Lung microvascular endothelial cell (primary cell): ENCODE measurements around the gene ACBD6. TPM values are rescaled to one million over a fixed set of nuclear protein-coding genes. Genes with fewer than 3 reads are reported as not detected.
"Not testable (repeated sequence)": the region's sequence is repeated elsewhere in the genome, so short reads cannot be mapped to it uniquely, and the experiment has no call there.

Experiments
- DNase-seq, 2 donors: peaks; one replicate each; pipeline versions ENCODE4 v3.0.0 to v3.0.0-alpha.2; 2010; ENCODE audit warnings: low read depth in 2 of 2
- total RNA-seq: library from RNA; depleted of rRNA; stranded (reverse); fragments of >200 nt; gene quantifications from 2 replicates; pipeline ENCODE4 v1.2.1, GENCODE V29; 2014

Gene ACBD6, protein sequence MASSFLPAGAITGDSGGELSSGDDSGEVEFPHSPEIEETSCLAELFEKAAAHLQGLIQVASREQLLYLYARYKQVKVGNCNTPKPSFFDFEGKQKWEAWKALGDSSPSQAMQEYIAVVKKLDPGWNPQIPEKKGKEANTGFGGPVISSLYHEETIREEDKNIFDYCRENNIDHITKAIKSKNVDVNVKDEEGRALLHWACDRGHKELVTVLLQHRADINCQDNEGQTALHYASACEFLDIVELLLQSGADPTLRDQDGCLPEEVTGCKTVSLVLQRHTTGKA
- 46.2 and 47.9 TPM in 2 replicates for total RNA-seq

DNA sequence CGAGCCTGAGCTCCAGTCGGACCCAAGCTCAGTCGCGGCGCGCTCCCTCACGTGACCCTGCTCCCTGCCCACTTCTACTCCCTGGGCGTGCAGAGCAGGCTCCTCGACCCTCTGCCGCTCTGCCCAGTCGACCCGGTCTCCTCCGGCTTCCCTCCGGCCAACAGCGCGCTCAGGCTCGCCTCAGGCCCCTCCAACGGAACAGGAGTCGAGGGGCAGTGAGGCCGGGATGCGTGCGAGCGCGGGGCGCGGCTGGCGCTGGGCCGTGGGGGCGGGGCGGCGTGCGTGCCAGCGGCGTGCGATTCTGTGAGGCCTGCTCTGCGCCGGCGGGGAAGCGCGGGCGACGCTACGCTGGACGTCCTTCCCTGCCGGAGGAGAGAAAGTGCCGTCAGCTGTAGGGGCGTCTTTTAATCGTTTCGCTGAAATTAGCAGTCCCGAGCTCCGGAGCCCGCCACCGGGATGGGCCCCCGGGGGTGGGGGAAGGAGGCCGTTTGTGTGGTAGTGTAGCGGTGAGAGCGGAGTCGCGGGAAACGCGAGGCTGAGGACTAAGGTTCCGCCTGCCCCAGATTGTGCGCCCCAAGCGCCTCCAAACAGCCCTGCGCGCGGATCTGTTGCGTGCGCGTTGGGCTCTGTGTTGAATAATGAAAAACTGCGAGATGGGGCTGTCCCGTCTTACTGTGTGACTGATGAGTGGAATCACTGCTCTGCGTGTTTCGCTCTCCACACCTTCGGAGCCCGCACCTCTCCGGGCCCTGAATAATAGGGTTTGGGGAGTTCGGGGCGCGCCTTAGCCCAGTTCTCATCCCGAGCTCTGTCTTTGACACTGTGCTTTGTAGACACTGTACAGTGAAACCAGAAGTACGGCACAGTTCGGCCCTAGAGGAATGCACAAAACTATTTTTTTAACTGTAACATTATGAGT is at the start of gene ACBD6:
Gene ACBD6, minus strand, starts transcription at position 217 of the 919 bp plus-strand sequence. CDS start 311 bp downstream, outside the sequence.
- DNase-seq, result peak; percentile 90 to 91

DNA sequence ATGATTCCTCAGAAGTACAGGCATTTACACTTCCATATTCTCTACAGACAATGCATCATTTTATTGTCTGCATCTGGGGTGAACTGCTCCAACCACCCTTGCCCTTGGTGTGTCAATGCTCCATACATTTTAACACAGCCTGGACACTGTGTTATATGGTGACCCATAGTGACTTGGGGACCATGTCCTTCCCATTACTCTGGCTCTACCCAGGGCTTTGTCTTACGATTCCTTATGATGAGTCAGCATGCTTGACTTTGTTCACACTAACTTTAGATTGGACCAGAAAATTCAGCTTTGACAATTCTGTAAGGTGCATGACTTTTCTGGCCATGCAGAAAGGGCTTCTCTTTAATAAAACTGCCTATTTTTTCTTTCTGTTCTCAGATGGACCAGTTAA is 49.6 kb upstream of the ACBD6 start:
- no peak for DNase-seq

GRCh38 chr1:180550241-180550640 is 47.9 kb upstream of the ACBD6 start:
- no peak for DNase-seq

- not testable (repeated sequence) for DNase-seq
Measured at GRCh38 chr1:180549770-180550169, 47.4 kb upstream of the ACBD6 start.

DNA sequence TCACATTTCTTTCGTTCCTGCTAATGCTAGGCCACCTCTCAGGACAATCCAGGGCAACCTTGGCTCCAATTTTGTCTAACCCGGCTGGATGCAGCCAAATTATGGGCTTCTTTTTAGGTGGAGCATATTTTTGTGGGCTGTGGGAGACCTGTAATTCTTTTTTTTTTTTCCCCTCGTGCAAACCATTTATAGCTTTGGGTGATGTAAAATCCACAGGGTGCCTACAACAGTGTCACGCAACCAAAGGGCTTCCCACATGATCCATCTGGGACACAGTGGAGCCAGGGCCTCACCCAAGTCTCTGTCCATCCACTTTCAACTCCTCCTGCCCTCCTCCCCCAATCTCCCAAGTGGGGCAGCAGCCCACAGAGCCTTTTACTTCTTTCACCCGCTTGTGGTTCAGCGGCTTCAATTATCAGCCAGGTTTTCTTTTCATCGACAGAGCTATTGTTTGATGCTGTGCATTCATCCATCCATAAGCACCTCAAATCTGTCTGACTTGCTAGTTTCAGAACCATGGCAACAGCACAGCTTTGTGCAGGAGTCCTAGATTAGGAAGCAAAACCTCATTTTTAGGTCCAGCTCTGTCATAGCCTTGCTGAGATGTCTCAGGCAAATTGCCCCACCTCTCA is 46.4 kb upstream of the ACBD6 start:
- DNase-seq, result no peak

DNA sequence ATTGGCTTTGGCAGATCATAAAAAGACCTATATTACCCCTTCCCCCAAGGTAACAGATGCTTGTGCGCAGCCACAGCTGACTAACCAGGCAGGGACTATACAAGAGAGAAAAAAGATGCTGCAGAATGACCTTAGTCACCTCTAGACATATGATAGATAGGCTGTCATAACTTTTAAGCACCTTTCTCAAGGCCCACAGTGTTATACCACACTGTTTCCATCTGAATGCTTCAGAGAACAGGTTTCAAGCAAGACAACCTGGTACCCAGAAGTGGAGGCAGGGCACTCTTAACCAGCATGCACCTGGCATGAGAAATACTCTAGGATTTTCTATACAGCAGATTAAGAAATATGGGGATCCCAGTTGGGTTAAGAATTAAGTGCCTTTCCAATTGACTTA is 43.6 kb upstream of the ACBD6 start:
- DNase-seq, result no peak

DNA sequence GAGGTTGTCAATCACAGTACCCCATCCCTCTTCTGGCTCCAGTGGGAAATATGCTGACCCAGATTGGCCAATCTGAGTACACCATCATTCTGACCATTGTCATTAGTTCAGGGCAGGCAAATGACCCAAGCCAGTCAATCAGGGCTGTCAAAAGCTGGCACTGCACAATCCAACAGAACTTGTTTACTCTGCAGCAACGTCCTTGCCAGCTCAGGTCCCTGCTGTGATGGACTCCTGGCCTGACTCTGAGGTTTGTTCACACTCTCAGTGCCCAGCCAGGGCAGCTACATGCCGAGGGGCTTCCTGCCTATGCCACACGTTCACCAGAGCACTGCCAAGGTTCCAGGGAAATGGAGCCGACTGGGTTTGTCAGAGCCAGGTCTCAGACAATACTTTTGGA is 41.7 kb upstream of the ACBD6 start:
- DNase-seq, result no peak

DNA sequence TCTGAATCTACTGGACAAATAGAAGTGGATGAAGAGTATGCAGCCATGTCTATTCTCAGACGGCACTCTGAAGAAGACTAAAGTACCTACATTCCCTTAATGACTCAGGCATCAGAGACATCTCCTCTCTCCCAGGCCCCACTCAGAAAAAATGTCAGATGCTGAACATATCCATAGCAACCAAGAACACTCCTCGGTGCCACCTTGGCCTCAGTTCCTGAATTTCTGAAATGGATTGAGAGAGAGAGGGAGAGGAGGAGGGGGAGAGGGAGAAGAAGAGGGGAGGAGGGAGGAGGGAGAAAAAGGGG is 40.4 kb upstream of the ACBD6 start:
- DNase-seq, result no peak

DNA sequence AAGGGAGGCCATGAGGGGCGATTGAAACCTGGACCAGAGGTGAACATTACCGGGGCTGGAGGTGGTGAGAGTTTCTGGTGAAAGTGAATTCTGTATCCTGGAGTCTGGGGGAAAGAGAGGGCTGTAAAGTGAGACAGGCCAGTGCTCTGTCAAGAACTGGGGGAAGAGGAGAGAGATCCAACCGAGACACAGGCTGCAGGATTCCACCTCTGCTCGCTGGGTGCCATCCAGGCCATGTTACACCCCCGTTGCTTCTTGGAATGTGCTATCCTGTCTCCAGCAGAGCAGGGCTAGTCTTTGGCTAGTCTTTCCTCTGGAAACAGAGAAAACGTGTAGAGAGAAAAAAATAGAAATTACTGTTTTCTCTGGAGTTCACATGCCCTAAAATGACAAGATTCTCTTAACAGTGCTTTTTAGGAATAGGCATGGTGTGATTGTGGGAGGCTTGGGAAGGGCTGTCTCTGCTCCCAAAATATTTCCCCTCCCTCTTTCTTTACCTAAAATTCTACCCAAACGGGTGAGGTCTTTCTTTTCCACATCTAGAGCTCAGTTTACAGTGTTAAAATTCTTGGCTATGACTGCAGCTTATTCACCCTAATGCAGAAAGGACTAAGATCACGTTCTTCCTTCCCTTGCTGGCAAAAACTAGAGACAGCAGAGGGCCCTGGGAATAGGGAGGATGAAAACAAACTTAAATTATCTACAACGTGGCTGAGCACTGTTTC is 39.9 kb upstream of the ACBD6 start:
- no peak for DNase-seq

GRCh38 chr1:180540697-180541594 is 38.6 kb upstream of the ACBD6 start:
- DNase-seq, result no peak

GRCh38 chr1:180539136-180539535 is 36.8 kb upstream of the ACBD6 start:
- DNase-seq, result no peak

- no peak for DNase-seq
Measured at GRCh38 chr1:180536821-180537372, 34.5 kb upstream of the ACBD6 start.

- no peak for DNase-seq
Measured at GRCh38 chr1:180535418-180535999, 33.1 kb upstream of the ACBD6 start.

DNA sequence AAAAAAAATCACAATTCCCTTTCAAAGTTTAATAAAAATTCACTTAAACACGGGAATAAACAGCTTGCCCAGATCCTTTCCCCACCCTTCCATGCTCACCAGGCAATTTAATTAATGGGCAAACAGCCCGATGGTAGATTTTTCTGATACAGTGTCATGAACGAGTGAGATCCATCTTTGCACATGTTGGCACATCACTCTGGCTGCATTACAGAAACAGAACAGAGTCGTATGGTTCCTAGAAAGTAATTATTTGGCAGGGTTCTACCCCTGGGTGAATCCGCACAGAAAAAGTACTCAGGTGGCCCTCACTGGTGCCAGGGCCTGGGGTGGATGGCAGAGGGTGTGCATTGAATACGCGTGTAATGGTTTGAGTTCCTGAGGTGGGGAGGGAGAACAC is 31.8 kb upstream of the ACBD6 start:
- no peak for DNase-seq

GRCh38 chr1:180533266-180533987 is 31.1 kb upstream of the ACBD6 start:
- DNase-seq, result peak; percentile 65 to 79

GRCh38 chr1:180532854-180533253 is 30.5 kb upstream of the ACBD6 start:
- DNase-seq, result no peak

DNA sequence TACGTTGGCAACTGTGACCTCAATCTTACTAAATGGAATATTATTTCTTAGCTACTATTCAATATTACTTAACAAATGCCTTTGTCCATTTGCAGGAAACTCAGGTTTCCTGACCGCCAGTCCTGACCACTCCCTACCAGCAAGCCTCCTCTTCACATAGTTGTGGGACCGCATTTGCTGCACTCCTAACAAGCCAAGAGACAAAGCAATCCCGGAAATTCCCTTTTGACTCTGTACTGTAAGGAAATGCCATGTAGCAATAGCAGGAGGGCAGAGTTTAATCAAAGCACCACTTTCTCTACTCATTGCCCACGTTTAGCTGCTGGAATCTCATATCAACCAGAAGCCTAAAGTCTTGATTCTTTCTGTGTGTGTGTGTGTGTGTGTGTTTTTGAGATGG is 28.1 kb upstream of the ACBD6 start:
- DNase-seq, result peak; percentile 79 to 92

DNA sequence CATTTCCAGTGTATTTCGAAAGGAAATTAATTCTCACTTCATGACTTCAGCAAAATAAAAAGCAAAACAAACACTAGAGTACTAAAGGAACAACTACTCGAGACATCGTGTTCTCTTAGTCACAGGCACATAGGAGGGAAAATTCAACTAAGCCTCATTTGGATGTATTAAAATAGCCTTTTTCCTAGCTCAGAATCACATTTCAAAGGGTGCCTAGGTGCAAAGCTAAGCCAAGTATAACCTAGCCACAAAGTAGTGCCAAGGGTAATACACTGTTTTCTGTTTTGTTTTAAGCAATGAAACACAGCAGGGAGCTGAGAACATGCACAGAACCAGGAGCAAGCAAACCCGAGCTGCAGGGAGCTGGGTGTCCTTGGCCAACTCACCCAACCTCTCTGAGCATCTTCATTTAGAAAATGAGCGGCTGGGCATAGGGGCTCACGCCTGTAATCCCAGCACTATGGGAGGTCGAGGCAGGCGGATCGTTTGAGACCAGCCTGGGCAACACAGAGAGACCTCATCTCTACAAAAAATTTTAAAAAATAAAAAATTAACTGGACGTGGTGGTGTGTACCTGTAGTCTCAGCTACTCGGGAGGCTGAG is 26.6 kb upstream of the ACBD6 start:
- DNase-seq, result peak in 1 of 2 donors; percentile 34

DNA sequence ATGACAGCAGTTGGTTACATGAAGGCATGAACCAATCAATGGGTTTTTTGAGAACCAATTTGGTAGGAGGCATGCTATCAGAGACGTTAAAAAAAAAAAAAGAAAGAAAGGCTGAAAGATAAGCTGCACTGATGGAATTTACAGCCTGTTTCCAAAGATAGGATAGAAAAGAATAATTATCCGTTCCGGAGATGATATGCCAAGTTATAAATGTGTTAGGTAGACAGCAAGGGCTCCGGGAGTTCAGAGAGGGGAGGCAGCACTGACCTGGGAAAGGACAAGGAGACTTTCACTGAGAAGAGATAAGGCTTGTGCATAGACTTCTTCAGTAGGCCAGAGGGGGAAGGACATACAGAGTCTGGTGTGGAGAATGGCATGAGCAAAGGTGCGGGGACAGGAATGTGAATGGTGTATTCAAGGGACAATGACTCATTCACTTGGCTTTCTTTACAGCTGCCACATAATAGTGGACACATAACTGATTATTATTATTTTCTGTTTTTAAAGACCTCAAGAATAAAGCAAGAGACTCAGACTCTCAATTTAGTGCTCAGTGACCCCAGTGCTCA is 24.8 kb upstream of the ACBD6 start:
- DNase-seq, result peak; percentile 33 to 63
